IPS-NIHi7 (cell line): Measurements from ENCODE around the gene PKIB.
"Not testable (repeated sequence)": the region's sequence is repeated elsewhere in the genome, so short reads cannot be mapped to it uniquely, and the experiment has no call there.

ENCODE experiments used
- DNase-seq: peaks from one replicate; pipeline ENCODE4 v3.0.0; 2012; ENCODE audit warnings: mixed read lengths; ENCODE audit errors: extremely low spot score

PKIB gene, protein sequence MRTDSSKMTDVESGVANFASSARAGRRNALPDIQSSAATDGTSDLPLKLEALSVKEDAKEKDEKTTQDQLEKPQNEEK

DNA sequence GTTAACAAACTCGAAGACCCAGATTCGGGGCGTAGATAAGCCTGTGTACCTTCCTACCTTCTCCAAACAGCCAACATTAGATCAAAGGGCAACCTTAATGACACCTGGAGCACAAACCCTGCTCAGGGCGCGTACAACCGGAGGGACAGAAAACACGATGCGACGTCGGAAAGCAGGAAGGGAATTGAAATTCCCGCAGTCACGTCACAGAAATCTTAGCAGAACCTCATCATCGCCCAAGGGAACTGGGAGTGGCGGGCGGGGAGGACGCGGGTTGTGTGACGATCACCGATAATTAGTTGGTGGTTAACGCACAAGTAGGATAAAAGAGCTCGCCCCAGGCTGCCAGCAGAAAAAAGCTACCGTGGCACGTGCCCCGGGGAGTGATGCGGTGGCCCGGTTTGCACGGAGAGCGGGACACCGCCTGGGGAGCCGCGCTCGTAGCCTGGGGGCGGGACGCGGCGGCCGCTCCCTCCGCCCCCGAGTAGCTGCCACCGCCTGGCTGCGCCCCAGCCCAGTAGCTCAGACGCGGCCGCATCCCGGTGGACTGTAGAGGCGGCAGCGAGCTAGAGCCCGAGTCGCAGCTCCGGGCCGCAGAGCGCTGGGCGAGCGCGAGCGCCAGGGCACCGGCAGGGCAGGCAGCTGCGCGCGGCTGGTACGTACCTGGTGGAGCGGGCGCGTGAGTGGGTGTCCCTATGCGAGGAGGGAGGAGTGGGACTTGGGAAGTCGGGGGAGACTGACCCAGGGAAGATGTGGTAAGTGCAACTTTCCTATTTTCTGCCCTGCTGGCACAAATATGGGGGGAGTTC, at the start of gene PKIB:
Gene PKIB, plus strand, starts transcription at position 525 of the 809 bp plus-strand sequence. CDS start 107,390 bp downstream, outside the sequence.
- DNase-seq: peak; percentile 94

DNA sequence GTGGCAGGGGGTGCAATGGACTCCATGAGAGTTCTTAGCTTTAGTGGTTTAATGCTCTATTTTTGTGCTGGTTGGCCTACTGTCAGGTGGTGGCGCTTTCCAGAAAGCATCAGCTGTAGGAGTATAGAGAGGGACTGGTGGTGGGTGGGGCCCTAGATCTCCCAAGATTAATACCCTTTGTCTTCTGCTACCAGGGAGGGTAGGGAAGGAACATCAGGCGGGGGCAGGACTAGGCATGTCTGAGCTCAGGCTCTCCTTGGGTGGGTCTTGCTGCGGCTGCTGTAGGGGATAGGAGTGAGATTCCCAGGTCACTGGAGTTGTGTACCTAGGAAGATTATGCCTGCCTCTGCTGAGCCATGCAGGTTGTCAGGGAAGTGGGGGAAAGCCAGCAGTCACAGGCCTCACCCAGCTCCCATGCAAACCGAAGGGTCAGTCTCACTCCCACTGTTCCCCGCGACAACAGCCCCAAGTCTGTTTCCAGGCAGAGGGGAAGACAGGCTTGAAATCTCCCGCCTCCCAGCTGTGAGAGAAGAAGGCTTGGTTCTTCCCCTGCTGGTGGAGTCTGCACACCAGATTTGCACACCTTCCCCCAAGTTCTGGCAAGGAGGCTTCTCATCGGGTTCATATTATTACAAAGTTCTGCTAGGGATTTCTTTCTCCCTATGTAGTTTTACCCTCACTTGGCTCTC, 46.7 kb upstream of the PKIB start:
- no peak for DNase-seq

DNA sequence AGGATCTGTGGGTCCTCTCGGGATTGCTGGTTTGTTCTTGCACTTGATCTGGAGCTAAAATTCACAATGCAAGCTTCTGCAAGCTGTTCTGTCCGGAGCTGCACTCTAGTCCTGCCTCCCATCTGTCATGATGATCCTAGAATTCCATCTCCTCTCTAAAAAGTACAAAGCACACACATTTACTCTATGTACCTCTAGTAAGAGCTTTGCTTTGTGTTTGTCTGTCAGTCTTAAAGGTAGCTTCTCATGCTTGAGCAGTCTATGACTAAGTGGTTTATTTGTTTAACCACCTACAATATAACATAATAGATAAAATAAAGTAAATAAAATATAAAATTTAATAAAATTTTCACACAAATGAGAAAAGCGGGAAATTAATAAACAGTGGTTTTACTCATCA, 46.0 kb upstream of the PKIB start:
- no peak for DNase-seq

DNA sequence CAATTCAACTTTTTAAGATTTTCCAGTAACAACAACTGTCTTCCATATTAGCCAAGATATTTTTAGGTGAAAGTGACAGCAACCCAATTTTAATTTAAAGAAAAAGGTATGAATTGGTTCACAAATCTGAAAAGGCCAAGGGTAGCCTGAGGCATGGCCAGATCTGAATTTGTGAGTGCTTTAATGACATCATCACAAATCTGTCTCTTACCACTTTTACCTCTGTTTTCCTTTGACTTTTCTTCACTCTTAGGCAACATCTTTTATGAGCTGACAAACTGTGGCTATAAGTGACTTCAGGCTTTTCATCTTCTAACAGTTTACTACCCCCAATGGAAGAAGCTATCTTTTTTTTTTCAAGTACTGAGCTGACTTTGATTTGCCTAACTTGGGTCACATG, 44.5 kb upstream of the PKIB start:
- no peak for DNase-seq

DNA sequence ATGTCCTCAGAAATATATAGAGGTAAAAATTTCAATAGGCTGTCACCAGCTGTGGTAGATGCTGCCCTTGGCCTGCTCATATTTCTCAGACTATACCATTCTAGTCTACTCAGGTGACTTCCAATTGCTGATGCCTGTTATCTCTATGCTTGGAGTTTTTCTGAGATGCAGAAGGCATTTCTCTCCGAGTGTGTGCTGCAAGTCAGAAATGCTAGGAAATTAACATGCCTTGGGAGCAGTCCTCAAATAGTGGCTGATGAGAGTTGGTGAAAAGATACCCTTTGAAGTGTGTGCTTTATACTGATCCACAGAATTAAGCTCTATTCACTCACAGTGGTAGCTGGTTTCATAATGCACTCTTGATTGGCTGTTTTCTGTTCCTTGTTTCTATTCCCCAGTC, 43.2 kb upstream of the PKIB start:
- no peak for DNase-seq

DNA sequence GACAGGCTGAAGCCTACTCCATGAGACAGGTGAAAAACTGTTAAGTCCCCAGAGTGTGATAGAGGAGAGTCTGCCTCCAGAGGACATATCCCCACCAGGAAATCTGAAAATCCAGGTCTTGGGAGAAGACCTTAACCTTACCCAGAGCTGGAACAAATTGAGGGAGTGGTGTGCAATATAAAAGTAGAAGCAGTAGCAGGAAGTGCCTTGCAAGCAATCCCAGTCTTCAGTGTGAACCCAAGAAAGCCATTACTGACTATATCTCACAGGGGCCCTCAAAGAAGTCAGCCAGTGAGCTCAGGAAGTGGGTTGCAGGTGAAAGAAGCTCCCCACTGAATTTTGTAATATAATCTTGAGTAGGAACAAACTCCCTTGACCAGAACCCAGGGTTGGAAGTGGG, 41.9 kb upstream of the PKIB start:
- no peak for DNase-seq

DNA sequence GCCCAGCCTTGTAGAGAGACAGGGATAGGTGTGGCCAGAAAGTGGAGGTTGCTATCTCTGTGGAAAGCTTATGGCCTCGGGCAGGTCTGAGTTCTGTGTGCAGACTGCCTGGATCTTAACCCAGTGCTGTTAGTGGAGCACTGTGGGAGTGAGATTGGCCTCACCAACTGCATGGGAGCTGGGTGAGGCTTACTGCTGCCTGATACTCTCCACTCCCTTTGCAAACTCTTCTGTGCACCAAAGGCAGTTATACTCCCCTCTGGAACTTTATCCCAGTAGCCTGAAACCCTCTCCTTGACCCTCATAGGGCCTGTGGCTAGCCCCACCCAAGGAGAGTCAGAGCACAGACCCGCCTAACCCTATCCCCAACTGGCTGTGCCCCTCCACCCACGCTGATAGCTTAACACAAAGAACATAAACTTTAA, 41.4 kb upstream of the PKIB start:
- no peak for DNase-seq

DNA sequence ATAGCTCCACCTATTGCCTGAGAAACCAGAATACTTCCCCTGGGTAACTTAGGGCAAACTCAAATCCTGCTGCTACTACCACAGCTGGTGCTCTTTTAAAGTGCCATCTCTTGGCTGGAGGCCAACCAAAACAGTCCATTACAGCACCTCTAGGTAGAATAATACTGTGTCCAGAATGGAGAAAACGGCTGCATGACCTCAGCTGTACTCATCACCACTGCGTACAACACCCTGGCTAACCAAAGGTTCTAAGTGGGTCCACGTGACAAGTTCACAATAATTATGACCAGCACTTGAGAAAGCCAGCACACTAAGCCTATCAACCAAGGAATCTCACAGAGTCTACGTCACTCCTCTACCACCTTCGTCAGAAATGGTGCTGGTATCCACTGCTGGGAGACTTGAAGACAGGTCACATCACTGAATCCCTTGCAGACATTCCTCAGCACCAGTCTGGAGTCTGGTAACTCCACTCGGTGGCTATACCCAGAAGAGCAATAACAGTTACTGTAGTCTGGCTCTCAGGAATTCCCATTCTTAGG, 40.9 kb upstream of the PKIB start:
- no peak for DNase-seq

DNA sequence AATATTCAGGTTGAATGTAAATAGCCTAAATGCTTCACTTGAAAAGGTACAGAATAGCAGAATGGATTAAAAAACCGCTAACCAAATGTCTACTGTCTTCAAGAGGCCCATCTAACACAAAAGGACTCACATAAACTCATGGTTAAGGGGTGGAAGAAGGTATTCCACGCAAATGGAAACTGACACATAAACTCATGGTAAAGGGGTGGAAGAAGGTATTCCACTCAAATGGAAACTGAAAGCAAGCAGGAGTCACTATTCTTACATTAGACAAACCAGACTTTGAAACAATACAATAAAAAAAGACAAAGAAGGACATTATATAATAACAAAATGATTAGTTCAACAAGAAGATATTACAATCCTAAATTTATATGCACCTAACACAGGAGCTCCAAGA, 38.3 kb upstream of the PKIB start:
- DNase-seq: no peak

DNA sequence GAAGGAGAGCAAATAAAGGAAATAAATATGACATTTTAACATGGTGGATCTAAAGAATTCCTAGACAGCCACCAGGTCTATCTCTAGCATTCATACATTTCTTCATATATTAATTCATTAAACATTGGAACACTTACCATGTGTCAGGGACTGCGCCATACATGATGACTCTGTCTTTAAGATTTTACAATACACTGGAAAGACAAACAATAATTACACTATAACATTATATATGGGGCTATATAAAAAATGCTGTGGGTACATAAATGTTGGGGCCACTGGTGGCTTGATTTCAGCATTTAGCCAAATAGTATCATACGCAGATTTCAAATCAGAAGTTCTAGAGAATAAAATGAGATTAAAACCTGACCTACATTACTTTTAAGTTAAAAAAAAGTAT, 33.3 kb upstream of the PKIB start:
- no peak for DNase-seq

DNA sequence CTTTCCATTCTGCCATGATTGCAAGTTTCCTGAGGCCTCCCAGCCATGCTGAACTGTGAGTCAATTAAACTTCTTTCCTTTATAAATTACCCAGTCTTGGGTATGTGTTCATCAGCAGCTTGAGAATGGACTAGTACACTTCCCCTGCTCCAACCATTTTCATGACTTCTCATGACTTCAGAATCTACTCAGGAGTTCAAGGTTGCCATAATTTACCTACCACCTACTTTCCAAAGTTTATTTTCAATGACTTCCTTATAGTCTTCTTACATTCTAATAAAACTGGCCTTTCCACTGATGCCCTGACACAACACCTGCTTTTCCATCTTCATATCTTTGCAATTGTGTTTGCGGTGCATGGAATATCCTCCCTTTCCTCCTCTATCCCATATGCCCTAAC, 31.2 kb upstream of the PKIB start:
- no peak for DNase-seq

DNA sequence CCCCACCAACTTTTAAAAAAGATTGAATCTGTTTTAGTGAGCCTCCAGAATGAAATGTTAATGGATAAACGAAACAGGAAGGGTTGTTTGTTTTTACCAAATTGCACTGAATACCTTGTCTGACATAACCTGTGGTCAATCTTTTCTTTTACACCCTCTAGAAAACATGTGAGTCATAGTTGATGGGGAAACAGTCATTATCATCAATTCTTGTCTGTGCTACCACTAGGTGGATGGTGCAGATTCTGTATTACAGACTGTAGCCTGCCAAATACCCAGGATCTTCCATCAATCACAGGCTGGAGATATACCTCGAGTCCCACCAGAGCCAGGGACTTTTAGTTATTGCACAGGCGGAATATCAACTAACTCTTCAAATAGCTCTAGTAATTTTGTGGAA, 29.5 kb upstream of the PKIB start:
- DNase-seq: peak; percentile 13

DNA sequence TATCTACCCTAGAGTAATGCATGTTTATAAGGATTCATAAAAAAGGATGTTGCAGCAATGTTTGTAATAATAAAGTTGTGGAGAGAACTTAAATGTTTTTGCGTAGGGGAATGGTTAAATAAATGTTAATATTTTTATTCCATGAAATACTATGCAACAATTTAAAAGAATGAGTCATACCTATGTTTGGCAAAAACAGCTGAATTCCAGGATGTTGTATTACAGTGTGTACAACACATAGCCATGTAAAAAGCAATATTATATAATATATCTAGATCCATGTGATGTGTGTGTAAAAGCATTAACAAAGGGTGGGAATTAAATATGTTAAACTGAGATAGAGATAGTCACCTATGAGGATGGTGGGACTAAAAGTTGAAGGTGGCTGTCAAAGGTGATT, 21.1 kb upstream of the PKIB start:
- no peak for DNase-seq

DNA sequence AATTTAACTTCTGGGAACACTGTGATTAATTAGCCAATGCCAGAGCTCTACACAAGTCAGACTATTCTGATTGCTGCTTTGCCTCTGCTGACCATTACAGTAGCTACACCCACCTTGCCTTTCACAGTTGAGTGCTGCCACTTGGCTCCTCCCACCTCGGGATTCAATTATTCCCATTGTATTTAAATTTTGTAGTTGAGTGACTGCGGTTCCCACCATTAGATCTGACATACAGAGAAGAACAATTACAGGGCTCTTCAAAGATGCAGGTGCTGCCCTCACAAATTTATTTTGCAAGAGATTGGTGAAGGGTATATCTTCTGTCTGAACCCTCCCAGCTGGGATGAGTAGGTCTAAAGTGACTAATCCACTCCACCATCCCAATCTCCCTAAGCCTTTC, 11.9 kb upstream of the PKIB start:
- DNase-seq: not testable (repeated sequence)

DNA sequence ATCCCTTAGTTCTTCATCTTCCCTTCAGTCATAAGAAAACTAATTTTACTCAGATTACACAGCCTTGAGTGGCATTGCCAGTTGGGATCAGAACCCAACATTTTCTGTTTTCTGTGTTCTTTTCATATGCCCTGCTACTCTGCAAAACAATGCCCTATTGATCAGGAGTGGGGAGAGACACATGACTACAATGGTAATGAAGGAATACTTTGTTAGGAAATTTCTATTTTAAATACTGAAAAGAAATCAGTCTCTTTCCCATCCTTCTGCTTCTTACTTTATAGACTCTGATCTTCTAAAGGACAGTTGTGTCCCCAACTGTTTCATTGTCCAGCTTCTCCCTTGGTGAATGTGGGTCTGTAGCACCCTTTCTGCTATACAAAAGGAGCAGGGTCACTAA, 5.5 kb upstream of the PKIB start:
- DNase-seq: no peak

DNA sequence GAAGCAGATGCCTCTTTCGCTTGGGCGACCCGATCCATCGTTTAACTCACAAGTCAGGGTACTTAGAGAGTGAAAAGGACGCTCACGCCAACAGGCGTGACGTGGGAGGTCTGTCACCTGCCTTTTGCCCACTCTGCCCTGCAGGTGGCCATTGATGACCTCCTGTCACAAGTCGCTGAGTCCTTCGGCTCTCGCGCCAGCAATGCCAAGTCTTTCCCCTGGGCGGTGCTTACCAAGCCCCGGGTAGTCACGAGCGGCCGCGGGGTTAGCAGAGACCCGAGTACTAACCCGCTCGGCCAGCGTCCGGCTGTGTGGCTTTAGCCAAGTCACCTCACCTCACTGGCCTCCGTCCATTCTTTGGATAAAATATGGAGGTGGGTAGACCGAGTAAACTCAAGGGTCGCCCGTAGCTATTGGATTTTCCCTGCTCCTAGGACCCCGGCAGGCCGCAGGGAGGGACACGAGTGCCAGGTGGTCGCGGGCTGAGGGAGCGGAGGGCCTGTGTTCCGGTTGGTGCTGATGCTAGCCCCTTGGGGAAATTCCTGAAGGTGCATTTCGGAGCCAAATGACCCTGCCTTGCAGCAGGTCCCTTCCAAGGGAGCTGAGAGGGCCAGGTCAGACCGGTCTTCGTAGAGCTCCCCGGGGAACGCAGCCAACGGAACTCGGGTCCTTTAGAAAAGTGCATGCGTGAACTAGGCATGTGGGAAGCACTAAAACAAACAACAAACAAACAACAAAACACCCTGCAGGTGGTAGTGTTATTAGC, 668 bp downstream of the PKIB start:
- peak; percentile 49 for DNase-seq

DNA sequence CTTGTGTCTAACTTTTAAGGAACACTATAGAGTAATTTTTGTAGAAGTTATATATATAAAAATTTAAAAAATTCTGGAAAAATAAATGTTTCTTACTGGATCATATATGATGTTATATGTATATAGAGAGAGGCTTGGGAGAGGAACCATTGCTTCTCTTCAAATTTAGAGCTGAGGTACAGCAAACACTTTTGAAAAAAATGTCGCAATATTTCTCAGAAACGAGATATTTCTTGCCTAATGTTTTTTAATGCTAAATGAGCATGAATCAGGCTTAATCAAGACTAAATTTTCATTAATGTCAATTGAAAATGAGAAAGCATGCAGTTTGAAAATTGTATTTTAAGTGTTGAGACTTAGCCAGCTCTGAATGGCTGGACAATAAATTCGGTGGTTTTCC, 2.6 kb downstream of the PKIB start:
- no peak for DNase-seq

DNA sequence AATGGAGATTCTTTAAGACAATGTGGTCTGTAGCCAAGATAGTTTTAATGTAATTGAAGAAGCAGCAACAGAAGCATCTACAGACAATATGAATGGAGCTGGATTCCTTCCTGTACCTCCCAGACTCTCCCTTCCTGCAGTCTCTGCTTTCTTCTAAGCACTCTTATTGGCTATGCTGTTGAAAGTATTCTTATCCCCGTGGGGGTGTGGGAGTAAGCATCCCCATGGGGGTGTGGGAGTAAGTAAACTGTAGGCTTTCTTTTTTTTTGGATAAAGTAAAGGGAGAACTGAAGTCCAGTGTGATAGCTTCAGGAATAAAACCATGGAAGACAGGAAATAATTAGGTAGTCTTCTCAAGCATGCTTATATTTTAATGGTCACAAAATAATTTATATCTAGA, 4.1 kb downstream of the PKIB start:
- no peak for DNase-seq

DNA sequence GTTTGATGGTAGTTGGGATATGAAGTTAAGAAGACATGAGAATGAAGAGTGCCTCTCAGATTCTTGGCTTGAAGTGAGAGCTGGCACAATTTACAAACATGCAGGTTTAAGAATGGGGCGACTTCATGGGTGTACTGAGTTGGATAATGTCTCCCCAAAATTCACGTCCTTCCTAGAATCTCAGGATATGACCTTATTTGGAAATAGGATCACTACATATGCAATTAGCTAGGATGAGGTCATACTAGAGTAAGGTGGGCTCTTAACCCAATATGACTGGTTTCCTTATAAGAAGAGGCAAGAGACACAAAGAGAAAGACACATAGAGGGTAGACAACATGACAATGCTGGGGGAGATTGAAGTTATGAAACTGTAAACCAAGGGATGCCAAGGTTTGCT, 5.2 kb downstream of the PKIB start:
- no peak for DNase-seq

DNA sequence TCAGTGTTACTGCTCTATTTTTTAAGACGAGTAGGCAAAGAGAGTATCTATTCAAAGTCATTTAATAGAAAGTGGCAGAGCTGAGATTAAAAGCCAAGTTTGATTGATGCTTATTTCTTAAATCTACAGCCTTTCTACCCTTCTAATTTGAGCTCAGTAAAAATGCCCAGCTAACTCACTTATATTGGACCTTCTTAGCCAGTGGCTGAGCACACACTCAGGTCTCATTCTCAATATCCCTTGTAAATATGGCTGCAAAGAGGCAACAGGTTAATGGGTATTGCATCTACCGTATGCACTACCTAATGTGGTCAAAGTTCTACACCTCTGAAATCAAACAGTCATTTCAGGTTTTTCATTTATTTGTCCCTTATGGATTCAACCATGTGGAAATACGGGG, 6.7 kb downstream of the PKIB start:
- no peak for DNase-seq

DNA sequence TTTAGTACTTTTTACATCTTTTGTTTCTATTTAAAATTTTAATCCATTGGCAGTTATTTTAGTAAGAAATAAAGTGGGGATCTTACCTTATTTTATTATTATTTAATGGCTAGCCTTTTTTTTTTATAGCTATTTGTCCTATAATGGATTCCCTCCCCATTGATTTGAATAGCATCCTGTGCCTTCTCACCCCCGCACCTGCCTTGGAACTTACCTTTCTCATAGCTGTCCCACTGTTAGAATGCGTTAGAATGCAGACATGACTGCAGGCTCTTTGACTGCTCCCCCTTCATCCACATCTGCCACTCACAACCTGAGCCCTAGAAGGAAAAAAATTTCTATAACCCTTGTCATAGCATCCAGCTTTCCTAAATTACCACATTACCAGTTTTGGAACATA, 9.1 kb downstream of the PKIB start:
- DNase-seq: no peak

DNA sequence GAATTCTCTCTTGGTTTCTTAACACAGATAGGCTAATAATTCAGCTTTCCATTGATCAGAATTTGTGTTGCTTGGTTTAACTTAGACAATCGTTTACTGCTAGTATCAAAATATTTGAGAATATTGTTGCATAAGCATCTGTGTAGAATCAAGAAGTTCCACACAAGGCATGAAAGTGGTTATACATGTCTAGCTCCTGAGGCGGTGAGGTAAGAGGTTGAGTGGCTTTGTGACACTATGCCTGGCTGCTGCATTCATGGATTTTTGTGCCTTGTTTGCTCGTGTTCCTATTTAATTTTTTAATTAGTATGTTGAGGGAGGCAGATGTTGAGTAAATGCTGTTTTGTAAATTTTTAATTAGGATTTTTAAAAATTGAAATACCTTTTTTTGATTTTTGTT, 10.2 kb downstream of the PKIB start:
- no peak for DNase-seq
